GM23338 (cell line): Measurements from ENCODE around the gene ST6GALNAC6. TPM values are rescaled to one million over a fixed set of nuclear protein-coding genes. Genes with fewer than 3 reads are reported as not detected.

Experiments used
- ATAC-seq: fragments of 200-7000 bp; cut with Tn5 transposase; 3 replicates; pipeline ENCODE4 v1.9.1; 2020
- DNase-seq: peaks from one replicate; pipeline ENCODE4 v3.0.0-alpha.2; 2015; ENCODE audit warnings: low spot score
- H2AFZ ChIP-seq: fragments of 200-600 bp; sonication (generic); 2 replicates; pipeline ENCODE4 v1.8.0; 2016; ENCODE audit warnings: antibody characterized with exemption, mild to moderate bottlenecking, moderate library complexity
- H3F3A ChIP-seq: fragments of 200-600 bp; sonication (generic); replicated peaks from 2 replicates; pipeline ENCODE4 v1.8.0; 2017; ENCODE audit warnings: antibody characterized with exemption, mixed run types, low read depth
- H3K27ac ChIP-seq: fragments of 200-600 bp; sonication (generic); 2 replicates; pipeline ENCODE4 v1.6.1; 2016; ENCODE audit warnings: low read depth
- H3K27me3 ChIP-seq: fragments of 200-600 bp; sonication (generic); 2 replicates; pipeline ENCODE4 v1.8.0; 2016; ENCODE audit warnings: mild to moderate bottlenecking, mixed run types, moderate library complexity; ENCODE audit not compliant: insufficient read depth
- H3K36me3 ChIP-seq: fragments of 200-600 bp; sonication (generic); 2 replicates; pipeline ENCODE4 v1.8.0; 2016; ENCODE audit warnings: mild to moderate bottlenecking; ENCODE audit not compliant: insufficient read depth
- H3K4me1 ChIP-seq: fragments of 200-600 bp; sonication (generic); 2 replicates; pipeline ENCODE4 v1.8.0; 2016; ENCODE audit warnings: mild to moderate bottlenecking, moderate library complexity; ENCODE audit not compliant: insufficient read depth
- H3K4me2 ChIP-seq: fragments of 200-600 bp; sonication (generic); 2 replicates; pipeline ENCODE4 v1.7.1; 2017; ENCODE audit warnings: mixed run types
- H3K4me3 ChIP-seq: fragments of 200-600 bp; sonication (generic); 2 replicates; pipeline ENCODE4 v1.6.1; 2016; ENCODE audit warnings: mixed run types
- H3K79me2 ChIP-seq: fragments of 200-600 bp; sonication (generic); replicated peaks from 2 replicates; pipeline ENCODE4 v1.8.0; 2017; ENCODE audit warnings: mild to moderate bottlenecking; ENCODE audit not compliant: insufficient read depth
- H3K9me2 ChIP-seq: fragments of 200-600 bp; sonication (generic); 2 replicates; pipeline ENCODE4 v1.8.0; 2017; ENCODE audit not compliant: insufficient read depth
- H4K20me1 ChIP-seq: fragments of 200-600 bp; sonication (generic); replicated peaks from 2 replicates; pipeline ENCODE4 v1.8.0; 2017; ENCODE audit warnings: mild to moderate bottlenecking; ENCODE audit not compliant: insufficient read depth
- H3K27ac Mint-ChIP-seq: 2 replicates; pipeline ENCODE4 v1.8.0; 2020; ENCODE audit warnings: inconsistent platforms, mild to moderate bottlenecking, moderate library complexity, mixed read lengths
- H3K27me3 Mint-ChIP-seq: 3 replicates; pipeline ENCODE4 v1.8.0; 2022; ENCODE audit warnings: low read depth, mild to moderate bottlenecking, moderate library complexity, mixed read lengths, inconsistent platforms; ENCODE audit not compliant: insufficient read depth, poor library complexity
- H3K36me3 Mint-ChIP-seq: 3 replicates; pipeline ENCODE4 v1.8.0; 2021; ENCODE audit warnings: low read depth, mild to moderate bottlenecking, inconsistent platforms, moderate library complexity, mixed read lengths
- H3K4me1 Mint-ChIP-seq: 3 replicates; pipeline ENCODE4 v1.8.0; 2020; ENCODE audit warnings: mild to moderate bottlenecking, inconsistent platforms, mixed read lengths
- H3K4me3 Mint-ChIP-seq: 3 replicates; pipeline ENCODE4 v1.8.0; 2021; ENCODE audit warnings: moderate library complexity, mild to moderate bottlenecking, inconsistent platforms, mixed read lengths
- H3K9me3 Mint-ChIP-seq: 3 replicates; pipeline ENCODE4 v1.8.0; 2020; ENCODE audit warnings: moderate library complexity, mild to moderate bottlenecking, inconsistent platforms, mixed read lengths
- CREB1 ChIP-seq: fragments of 250-450 bp; sonication (Bioruptor Pico); IDR thresholded peaks from 2 replicates; pipeline ENCODE4 v1.5.0; 2020; ENCODE audit warnings: low read depth, mild to moderate bottlenecking, moderate library complexity
- ETS1 ChIP-seq: IDR thresholded peaks from 2 replicates; pipeline ENCODE4 v1.6.1; 2016; ENCODE audit warnings: antibody characterized with exemption
- EZH2phosphoT487 ChIP-seq: fragments of 200-600 bp; sonication (generic); IDR thresholded peaks from one replicate; pipeline ENCODE4 v1.8.1; 2018; ENCODE audit warnings: antibody characterized with exemption; ENCODE audit not compliant: unreplicated experiment
- JUNB ChIP-seq: IDR thresholded peaks from one replicate; pipeline ENCODE4 v1.6.1; 2016; ENCODE audit warnings: antibody characterized with exemption; ENCODE audit not compliant: unreplicated experiment
- NANOG ChIP-seq: IDR thresholded peaks from 2 replicates; pipeline ENCODE4 v1.6.1; 2016; ENCODE audit warnings: antibody characterized with exemption, borderline replicate concordance
- POLR2AphosphoS5 ChIP-seq: IDR thresholded peaks from 2 replicates; pipeline ENCODE4 v1.6.1; 2016; ENCODE audit warnings: antibody characterized with exemption, low read depth
- STAT1 ChIP-seq: IDR thresholded peaks from one replicate; pipeline ENCODE4 v1.6.1; 2016; ENCODE audit warnings: antibody characterized with exemption; ENCODE audit not compliant: unreplicated experiment
- ZNF114 ChIP-seq: fragments of 250-450 bp; sonication (Bioruptor Pico); IDR thresholded peaks from 2 replicates; pipeline ENCODE4 v1.5.0; 2020; ENCODE audit warnings: mild to moderate bottlenecking, moderate library complexity
- ZNF331 ChIP-seq: fragments of 250-450 bp; sonication (Bioruptor Pico); IDR thresholded peaks from 2 replicates; pipeline ENCODE4 v1.5.0; 2020; ENCODE audit warnings: low read depth, mild to moderate bottlenecking, moderate library complexity
- long read RNA-seq: library from polyadenylated mRNA; unstranded; transcript quantifications from one replicate; pipeline ENCODE4 v2.0.0, GENCODE V29; 2020; ENCODE audit not compliant: unreplicated experiment
- polyA plus RNA-seq: library from polyadenylated mRNA; unstranded; fragments of >200 nt; fragmentation: Nextera tagmentation; extraction: Ambion mirVana; gene quantifications from 2 replicates; pipeline ENCODE4 v1.2.1, GENCODE V29; 2016
- total RNA-seq: library from RNA; depleted of rRNA; stranded (reverse); fragments of >200 nt; shearing (Covaris generic); gene quantifications from 2 replicates; pipeline ENCODE4 v1.2.3, GENCODE V29; 2014; rRNA removed
- TF ChIP-seq, protein P1 (sequence below), 2 experiments: fragments of 200-600 bp in 1 of 2; sonication (generic) in 1 of 2; conservative IDR thresholded peaks; 2 replicates each; pipeline versions ENCODE4 v1.5.1 to v1.6.1; 2016 to 2017; ENCODE audit warnings: antibody characterized with exemption in 2 of 2, low read depth in 2 of 2, mild to moderate bottlenecking in 2 of 2, moderate library complexity in 1 of 2

ST6GALNAC6 gene, protein sequence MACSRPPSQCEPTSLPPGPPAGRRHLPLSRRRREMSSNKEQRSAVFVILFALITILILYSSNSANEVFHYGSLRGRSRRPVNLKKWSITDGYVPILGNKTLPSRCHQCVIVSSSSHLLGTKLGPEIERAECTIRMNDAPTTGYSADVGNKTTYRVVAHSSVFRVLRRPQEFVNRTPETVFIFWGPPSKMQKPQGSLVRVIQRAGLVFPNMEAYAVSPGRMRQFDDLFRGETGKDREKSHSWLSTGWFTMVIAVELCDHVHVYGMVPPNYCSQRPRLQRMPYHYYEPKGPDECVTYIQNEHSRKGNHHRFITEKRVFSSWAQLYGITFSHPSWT
- total RNA-seq, result 39.2 and 46.3 TPM in 2 replicates
- polyA plus RNA-seq, result 20.7 and 21.5 TPM in 2 replicates
- long read RNA-seq, transcript ST6GALNAC6-204 (6 exons, 2,406 nt), result major isoform, 8 of 15 reads
- long read RNA-seq, partial matches to known transcripts, result 1 of 15 reads
- long read RNA-seq, other reads (novel, unspliced or antisense), result 1 of 15 reads

DNA sequence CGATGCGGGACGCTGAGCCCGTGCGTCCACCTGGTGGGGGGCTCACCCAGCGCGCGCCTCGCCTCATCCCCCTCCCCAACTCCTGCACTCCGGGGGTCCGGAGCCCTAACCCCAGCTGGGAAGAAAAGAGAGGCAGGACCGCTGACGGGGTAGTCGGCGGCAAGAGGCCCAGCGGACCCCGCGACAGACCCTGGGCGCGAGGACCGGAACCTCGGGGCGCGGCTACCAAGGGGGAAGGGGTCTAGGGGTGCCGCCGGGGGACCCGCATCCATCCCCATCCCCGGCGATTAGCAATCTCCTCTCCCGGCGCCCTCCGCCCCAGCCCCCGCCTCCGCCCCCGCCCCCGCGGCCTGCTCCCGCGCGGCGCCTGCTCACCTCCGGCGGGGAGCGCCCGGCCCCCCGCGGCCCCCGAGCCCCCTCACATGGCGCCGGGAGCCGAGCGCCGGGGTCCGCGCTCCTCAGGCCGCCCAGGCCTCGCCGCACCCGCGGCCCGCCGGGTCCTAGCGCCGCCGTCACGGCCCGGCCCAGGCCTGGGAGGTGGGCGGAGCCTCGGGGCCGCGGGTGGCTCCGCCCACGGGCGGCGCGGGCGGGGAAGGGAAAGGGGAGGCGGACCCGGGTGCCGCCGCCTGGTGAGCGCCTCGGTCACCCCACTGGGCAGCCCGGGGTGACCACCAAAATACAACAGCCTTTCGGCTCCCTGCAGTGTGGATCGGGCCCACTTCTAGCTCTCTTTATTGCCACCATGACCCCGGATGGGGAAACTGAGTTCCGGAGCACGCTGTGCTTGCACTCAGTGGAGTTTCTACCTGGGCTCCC is at the start of gene ST6GALNAC6:
TSS of gene ST6GALNAC6 (minus strand) at position 476 of the 816 bp plus-strand sequence. CDS start 1,622 bp downstream, outside the sequence.
- H3K36me3 Mint-ChIP-seq, result peaks cover 17% of the 10 kb centered on the region
- H3K27me3 ChIP-seq, result peaks cover 5% of the 10 kb centered on the region; the same call in 1 of the 2 replicates
- H3K4me1 Mint-ChIP-seq, result peaks cover 27% of the 10 kb centered on the region
- peaks cover 38% of the 10 kb centered on the region for H3K4me1 ChIP-seq
- H4K20me1 ChIP-seq, result peaks cover 12% of the 10 kb centered on the region; the same call in 1 of the 2 replicates
- peak within 1 kb of the TSS; percentile 91 for H3K4me3 ChIP-seq
- peaks cover 6% of the 10 kb centered on the region for H3K79me2 ChIP-seq
- no peaks in the 10 kb centered on the region for H3K9me3 Mint-ChIP-seq
- peak within 1 kb of the TSS; percentile 44; the same call in 1 of the 2 replicates for H3K27ac Mint-ChIP-seq
- no peak within 1 kb of the TSS for H3K27ac ChIP-seq
- no peaks in the 10 kb centered on the region for H3K9me2 ChIP-seq
- H3K27me3 Mint-ChIP-seq, result peaks cover 3% of the 10 kb centered on the region
- ATAC-seq, result peak; percentile 25
- H3K4me3 Mint-ChIP-seq, result peak within 1 kb of the TSS; percentile 82
- H2AFZ ChIP-seq, result peak within 1 kb of the TSS; percentile 85
- DNase-seq, result peak; percentile 77
- peak within 1 kb of the TSS; percentile 91 for H3K4me2 ChIP-seq
- peaks cover 24% of the 10 kb centered on the region for H3F3A ChIP-seq
- TF ChIP-seq POLR2AphosphoS5 (peak; percentile 51; the same call in 1 of the 2 replicates), EZH2phosphoT487 (no peak)
- H3K36me3 ChIP-seq, result peaks cover 13% of the 10 kb centered on the region

GRCh38 chr9:127947841-127948710 is 48.7 kb upstream of the ST6GALNAC6 start:
- Histone ChIP-seq H3K9me2 (no peaks in the 10 kb centered on the region), H3K27me3 (no peaks in the 10 kb centered on the region), H3F3A (peaks cover 13% of the 10 kb centered on the region), H2AFZ (no peak overlapping the region), H4K20me1 (peaks cover 9% of the 10 kb centered on the region), H3K79me2 (peaks cover 12% of the 10 kb centered on the region), H3K36me3 (no peaks in the 10 kb centered on the region), H3K27ac (no peak overlapping the region), H3K4me3 (no peak overlapping the region), H3K4me1 (peaks cover 8% of the 10 kb centered on the region), H3K4me2 (no peak overlapping the region)
- DNase-seq (no peak), ATAC-seq (no peak)
- H3K27ac Mint-ChIP-seq, result 0 out of 2 replicates have a peak overlapping the region, but pooled peaks have one; percentile 44
- H3K4me1 Mint-ChIP-seq, result peaks cover 13% of the 10 kb centered on the region
- H3K27me3 Mint-ChIP-seq, result peaks cover 16% of the 10 kb centered on the region
- peaks cover 32% of the 10 kb centered on the region for H3K36me3 Mint-ChIP-seq
- no peaks in the 10 kb centered on the region for H3K9me3 Mint-ChIP-seq
- H3K4me3 Mint-ChIP-seq, result no peak overlapping the region
- TF ChIP-seq STAT1, result no peak
- no peak for TF ChIP-seq POLR2AphosphoS5
- TF ChIP-seq, protein P1, sequence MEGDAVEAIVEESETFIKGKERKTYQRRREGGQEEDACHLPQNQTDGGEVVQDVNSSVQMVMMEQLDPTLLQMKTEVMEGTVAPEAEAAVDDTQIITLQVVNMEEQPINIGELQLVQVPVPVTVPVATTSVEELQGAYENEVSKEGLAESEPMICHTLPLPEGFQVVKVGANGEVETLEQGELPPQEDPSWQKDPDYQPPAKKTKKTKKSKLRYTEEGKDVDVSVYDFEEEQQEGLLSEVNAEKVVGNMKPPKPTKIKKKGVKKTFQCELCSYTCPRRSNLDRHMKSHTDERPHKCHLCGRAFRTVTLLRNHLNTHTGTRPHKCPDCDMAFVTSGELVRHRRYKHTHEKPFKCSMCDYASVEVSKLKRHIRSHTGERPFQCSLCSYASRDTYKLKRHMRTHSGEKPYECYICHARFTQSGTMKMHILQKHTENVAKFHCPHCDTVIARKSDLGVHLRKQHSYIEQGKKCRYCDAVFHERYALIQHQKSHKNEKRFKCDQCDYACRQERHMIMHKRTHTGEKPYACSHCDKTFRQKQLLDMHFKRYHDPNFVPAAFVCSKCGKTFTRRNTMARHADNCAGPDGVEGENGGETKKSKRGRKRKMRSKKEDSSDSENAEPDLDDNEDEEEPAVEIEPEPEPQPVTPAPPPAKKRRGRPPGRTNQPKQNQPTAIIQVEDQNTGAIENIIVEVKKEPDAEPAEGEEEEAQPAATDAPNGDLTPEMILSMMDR (conservative IDR thresholded peaks at IDR 0.05; ENCODE audit: low read depth in 2 of 2), result no peak
- TF ChIP-seq JUNB, result no peak
- no peak for TF ChIP-seq NANOG
- no peak for TF ChIP-seq CREB1 (CRISPR knock-in tag)
- no peak for TF ChIP-seq ZNF114
- TF ChIP-seq ETS1, result no peak
- no peak for TF ChIP-seq ZNF331 (CRISPR knock-in tag)
